GM23338 (cell line): Measurements from ENCODE around the gene CCDC3. TPM values are rescaled to one million over a fixed set of nuclear protein-coding genes. Genes with fewer than 3 reads are reported as not detected.

Source experiments
- ATAC-seq: fragments of 200-7000 bp; cut with Tn5 transposase; 3 replicates; pipeline ENCODE4 v1.9.1; 2020
- DNase-seq: peaks from one replicate; pipeline ENCODE4 v3.0.0-alpha.2; 2015; ENCODE audit warnings: low spot score
- H2AFZ ChIP-seq: fragments of 200-600 bp; sonication (generic); 2 replicates; pipeline ENCODE4 v1.8.0; 2016; ENCODE audit warnings: antibody characterized with exemption, mild to moderate bottlenecking, moderate library complexity
- H3F3A ChIP-seq: fragments of 200-600 bp; sonication (generic); replicated peaks from 2 replicates; pipeline ENCODE4 v1.8.0; 2017; ENCODE audit warnings: antibody characterized with exemption, mixed run types, low read depth
- H3K27ac ChIP-seq: fragments of 200-600 bp; sonication (generic); 2 replicates; pipeline ENCODE4 v1.6.1; 2016; ENCODE audit warnings: low read depth
- H3K27me3 ChIP-seq: fragments of 200-600 bp; sonication (generic); 2 replicates; pipeline ENCODE4 v1.8.0; 2016; ENCODE audit warnings: mild to moderate bottlenecking, mixed run types, moderate library complexity; ENCODE audit not compliant: insufficient read depth
- H3K36me3 ChIP-seq: fragments of 200-600 bp; sonication (generic); 2 replicates; pipeline ENCODE4 v1.8.0; 2016; ENCODE audit warnings: mild to moderate bottlenecking; ENCODE audit not compliant: insufficient read depth
- H3K4me1 ChIP-seq: fragments of 200-600 bp; sonication (generic); 2 replicates; pipeline ENCODE4 v1.8.0; 2016; ENCODE audit warnings: mild to moderate bottlenecking, moderate library complexity; ENCODE audit not compliant: insufficient read depth
- H3K4me2 ChIP-seq: fragments of 200-600 bp; sonication (generic); 2 replicates; pipeline ENCODE4 v1.7.1; 2017; ENCODE audit warnings: mixed run types
- H3K4me3 ChIP-seq: fragments of 200-600 bp; sonication (generic); 2 replicates; pipeline ENCODE4 v1.6.1; 2016; ENCODE audit warnings: mixed run types
- H3K79me2 ChIP-seq: fragments of 200-600 bp; sonication (generic); replicated peaks from 2 replicates; pipeline ENCODE4 v1.8.0; 2017; ENCODE audit warnings: mild to moderate bottlenecking; ENCODE audit not compliant: insufficient read depth
- H3K9me2 ChIP-seq: fragments of 200-600 bp; sonication (generic); 2 replicates; pipeline ENCODE4 v1.8.0; 2017; ENCODE audit not compliant: insufficient read depth
- H4K20me1 ChIP-seq: fragments of 200-600 bp; sonication (generic); replicated peaks from 2 replicates; pipeline ENCODE4 v1.8.0; 2017; ENCODE audit warnings: mild to moderate bottlenecking; ENCODE audit not compliant: insufficient read depth
- H3K27ac Mint-ChIP-seq: 2 replicates; pipeline ENCODE4 v1.8.0; 2020; ENCODE audit warnings: inconsistent platforms, mild to moderate bottlenecking, moderate library complexity, mixed read lengths
- H3K27me3 Mint-ChIP-seq: 3 replicates; pipeline ENCODE4 v1.8.0; 2022; ENCODE audit warnings: low read depth, mild to moderate bottlenecking, moderate library complexity, mixed read lengths, inconsistent platforms; ENCODE audit not compliant: insufficient read depth, poor library complexity
- H3K36me3 Mint-ChIP-seq: 3 replicates; pipeline ENCODE4 v1.8.0; 2021; ENCODE audit warnings: low read depth, mild to moderate bottlenecking, inconsistent platforms, moderate library complexity, mixed read lengths
- H3K4me1 Mint-ChIP-seq: 3 replicates; pipeline ENCODE4 v1.8.0; 2020; ENCODE audit warnings: mild to moderate bottlenecking, inconsistent platforms, mixed read lengths
- H3K4me3 Mint-ChIP-seq: 3 replicates; pipeline ENCODE4 v1.8.0; 2021; ENCODE audit warnings: moderate library complexity, mild to moderate bottlenecking, inconsistent platforms, mixed read lengths
- H3K9me3 Mint-ChIP-seq: 3 replicates; pipeline ENCODE4 v1.8.0; 2020; ENCODE audit warnings: moderate library complexity, mild to moderate bottlenecking, inconsistent platforms, mixed read lengths
- CREB1 ChIP-seq: fragments of 250-450 bp; sonication (Bioruptor Pico); IDR thresholded peaks from 2 replicates; pipeline ENCODE4 v1.5.0; 2020; ENCODE audit warnings: low read depth, mild to moderate bottlenecking, moderate library complexity
- CTCF ChIP-seq, 2 experiments: fragments of 200-600 bp in 1 of 2; sonication (generic) in 1 of 2; conservative IDR thresholded peaks; 2 replicates each; pipeline versions ENCODE4 v1.5.1 to v1.6.1; 2016 to 2017; ENCODE audit warnings: antibody characterized with exemption in 2 of 2, low read depth in 2 of 2, mild to moderate bottlenecking in 2 of 2, moderate library complexity in 1 of 2
- ETS1 ChIP-seq: IDR thresholded peaks from 2 replicates; pipeline ENCODE4 v1.6.1; 2016; ENCODE audit warnings: antibody characterized with exemption
- EZH2 ChIP-seq: fragments of 200-600 bp; sonication (generic); IDR thresholded peaks from one replicate; pipeline ENCODE4 v1.8.0; 2017; ENCODE audit warnings: antibody characterized with exemption, mild to moderate bottlenecking, low read depth; ENCODE audit not compliant: unreplicated experiment
- EZH2phosphoT487 ChIP-seq: fragments of 200-600 bp; sonication (generic); IDR thresholded peaks from one replicate; pipeline ENCODE4 v1.8.1; 2018; ENCODE audit warnings: antibody characterized with exemption; ENCODE audit not compliant: unreplicated experiment
- JUNB ChIP-seq: IDR thresholded peaks from one replicate; pipeline ENCODE4 v1.6.1; 2016; ENCODE audit warnings: antibody characterized with exemption; ENCODE audit not compliant: unreplicated experiment
- NANOG ChIP-seq: IDR thresholded peaks from 2 replicates; pipeline ENCODE4 v1.6.1; 2016; ENCODE audit warnings: antibody characterized with exemption, borderline replicate concordance
- POLR2AphosphoS5 ChIP-seq: IDR thresholded peaks from 2 replicates; pipeline ENCODE4 v1.6.1; 2016; ENCODE audit warnings: antibody characterized with exemption, low read depth
- REST ChIP-seq: IDR thresholded peaks from one replicate; pipeline ENCODE4 v1.6.1; 2018; ENCODE audit warnings: antibody characterized with exemption; ENCODE audit not compliant: unreplicated experiment
- STAT1 ChIP-seq: IDR thresholded peaks from one replicate; pipeline ENCODE4 v1.6.1; 2016; ENCODE audit warnings: antibody characterized with exemption; ENCODE audit not compliant: unreplicated experiment
- ZNF114 ChIP-seq: fragments of 250-450 bp; sonication (Bioruptor Pico); IDR thresholded peaks from 2 replicates; pipeline ENCODE4 v1.5.0; 2020; ENCODE audit warnings: mild to moderate bottlenecking, moderate library complexity
- ZNF331 ChIP-seq: fragments of 250-450 bp; sonication (Bioruptor Pico); IDR thresholded peaks from 2 replicates; pipeline ENCODE4 v1.5.0; 2020; ENCODE audit warnings: low read depth, mild to moderate bottlenecking, moderate library complexity
- ZNF462 ChIP-seq: fragments of 250-450 bp; sonication (Bioruptor Pico); IDR thresholded peaks from 2 replicates; pipeline ENCODE4 v1.5.0; 2020; ENCODE audit warnings: mild to moderate bottlenecking, moderate library complexity
- polyA plus RNA-seq: library from polyadenylated mRNA; unstranded; fragments of >200 nt; fragmentation: Nextera tagmentation; extraction: Ambion mirVana; gene quantifications from 2 replicates; pipeline ENCODE4 v1.2.1, GENCODE V29; 2016
- total RNA-seq: library from RNA; depleted of rRNA; stranded (reverse); fragments of >200 nt; shearing (Covaris generic); gene quantifications from 2 replicates; pipeline ENCODE4 v1.2.3, GENCODE V29; 2014

The CCDC3 gene
- total and polyA plus RNA-seq, 2 experiments from 2014 or later: 1.4 to 5.2 TPM

GRCh38 chr10:12961416-12962205 lies 39.9 kb downstream of the CCDC3 start:
- H3K4me1 ChIP-seq: peaks cover 7% of the 10 kb centered on the region; the same call in 1 of the 2 replicates
- H3K9me3 Mint-ChIP-seq: peaks cover 20% of the 10 kb centered on the region
- H3K36me3 Mint-ChIP-seq: peaks cover 3% of the 10 kb centered on the region; the same call in 1 of the 3 replicates
- no peak overlapping the region for H3K27ac Mint-ChIP-seq
- no peaks in the 10 kb centered on the region for H4K20me1 ChIP-seq
- DNase-seq (no peak), ATAC-seq (no peak)
- no peak overlapping the region for H3K27ac ChIP-seq
- no peak overlapping the region for H3K4me3 Mint-ChIP-seq
- no peak overlapping the region for H3K4me3 ChIP-seq
- H3K79me2 ChIP-seq: no peaks in the 10 kb centered on the region
- H3K4me2 ChIP-seq: no peak overlapping the region
- H3K27me3 ChIP-seq: no peaks in the 10 kb centered on the region
- no peaks in the 10 kb centered on the region for H3K36me3 ChIP-seq
- H3K27me3 Mint-ChIP-seq: peaks cover 2% of the 10 kb centered on the region
- H3K9me2 ChIP-seq: no peaks in the 10 kb centered on the region
- no peak overlapping the region for H2AFZ ChIP-seq
- H3K4me1 Mint-ChIP-seq: no peaks in the 10 kb centered on the region
- H3F3A ChIP-seq: no peaks in the 10 kb centered on the region
- TF ChIP-seq ETS1 (no peak), STAT1 (no peak), JUNB (no peak), CREB1 (CRISPR knock-in tag) (no peak), REST (no peak), EZH2phosphoT487 (no peak), ZNF331 (CRISPR knock-in tag) (no peak), NANOG (no peak), CTCF (conservative IDR thresholded peaks at IDR 0.05; ENCODE audit: low read depth in 2 of 2) (no peak), EZH2 (no peak), ZNF114 (no peak), ZNF462 (CRISPR knock-in tag) (no peak), POLR2AphosphoS5 (no peak)
